Neural cell (in vitro differentiated cells): ENCODE measurements around the gene COL5A1.

Experiments
- EP300 ChIP-seq: fragments of 450-650 bp; conservative IDR thresholded peaks from 2 replicates; pipeline ENCODE4 v1.6.1; 2014; ENCODE audit warnings: antibody characterized with exemption, mild to moderate bottlenecking, moderate library complexity; ENCODE audit not compliant: poor library complexity, severe bottlenecking
- EZH2 ChIP-seq: fragments of 200-600, 300-800 bp; shearing (Covaris generic), sonication (generic); IDR thresholded peaks from 2 replicates; pipeline ENCODE4 v1.6.1; 2014; ENCODE audit warnings: antibody characterized with exemption, low read length, borderline replicate concordance, mild to moderate bottlenecking; ENCODE audit not compliant: insufficient read depth, poor library complexity, severe bottlenecking
- MXI1 ChIP-seq: fragments of 450-650 bp; conservative IDR thresholded peaks from 2 replicates; pipeline ENCODE4 v1.6.1; 2014; ENCODE audit warnings: antibody characterized with exemption, mild to moderate bottlenecking; ENCODE audit not compliant: poor library complexity, severe bottlenecking
- POLR2AphosphoS5 ChIP-seq: IDR thresholded peaks from 2 replicates; pipeline ENCODE4 v1.6.1; 2012
- TAF1 ChIP-seq: IDR thresholded peaks from 2 replicates; pipeline ENCODE4 v1.6.1; 2012; ENCODE audit warnings: low read depth
- TF ChIP-seq, protein P1 (sequence below): fragments of 450-650 bp; IDR thresholded peaks from 2 replicates; pipeline ENCODE4 v1.5.1; 2014; ENCODE audit warnings: antibody characterized with exemption, mild to moderate bottlenecking, moderate library complexity; ENCODE audit not compliant: poor library complexity, severe bottlenecking
- TF ChIP-seq, protein P2 (sequence below): IDR thresholded peaks from 2 replicates; pipeline ENCODE4 v1.6.1; 2012; ENCODE audit warnings: borderline replicate concordance

DNA sequence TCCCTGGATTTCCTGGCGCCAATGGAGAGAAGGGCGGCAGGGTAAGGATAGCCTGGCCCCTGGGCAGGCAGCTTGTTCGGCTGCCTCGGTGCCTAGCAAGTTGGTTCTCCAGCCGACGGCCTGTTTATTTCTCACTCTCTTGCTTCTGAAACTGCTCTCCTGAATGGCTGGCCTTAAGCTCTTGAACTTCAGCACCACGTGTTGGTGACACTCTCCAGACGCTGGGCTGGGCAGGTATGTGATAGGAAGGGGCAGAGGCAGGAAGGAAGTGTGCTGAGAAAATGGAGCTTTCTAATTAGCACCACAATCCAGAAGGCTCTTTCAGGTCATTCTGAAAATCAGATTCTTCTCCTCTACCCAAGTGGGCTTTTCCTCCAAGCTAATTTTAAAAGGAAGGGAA is 147.6 kb downstream of the COL5A1 start:
- TF ChIP-seq, protein P1, sequence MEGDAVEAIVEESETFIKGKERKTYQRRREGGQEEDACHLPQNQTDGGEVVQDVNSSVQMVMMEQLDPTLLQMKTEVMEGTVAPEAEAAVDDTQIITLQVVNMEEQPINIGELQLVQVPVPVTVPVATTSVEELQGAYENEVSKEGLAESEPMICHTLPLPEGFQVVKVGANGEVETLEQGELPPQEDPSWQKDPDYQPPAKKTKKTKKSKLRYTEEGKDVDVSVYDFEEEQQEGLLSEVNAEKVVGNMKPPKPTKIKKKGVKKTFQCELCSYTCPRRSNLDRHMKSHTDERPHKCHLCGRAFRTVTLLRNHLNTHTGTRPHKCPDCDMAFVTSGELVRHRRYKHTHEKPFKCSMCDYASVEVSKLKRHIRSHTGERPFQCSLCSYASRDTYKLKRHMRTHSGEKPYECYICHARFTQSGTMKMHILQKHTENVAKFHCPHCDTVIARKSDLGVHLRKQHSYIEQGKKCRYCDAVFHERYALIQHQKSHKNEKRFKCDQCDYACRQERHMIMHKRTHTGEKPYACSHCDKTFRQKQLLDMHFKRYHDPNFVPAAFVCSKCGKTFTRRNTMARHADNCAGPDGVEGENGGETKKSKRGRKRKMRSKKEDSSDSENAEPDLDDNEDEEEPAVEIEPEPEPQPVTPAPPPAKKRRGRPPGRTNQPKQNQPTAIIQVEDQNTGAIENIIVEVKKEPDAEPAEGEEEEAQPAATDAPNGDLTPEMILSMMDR = no peak
- no peak for TF ChIP-seq EZH2
- TF ChIP-seq EP300 = no peak
- TF ChIP-seq, protein P2, sequence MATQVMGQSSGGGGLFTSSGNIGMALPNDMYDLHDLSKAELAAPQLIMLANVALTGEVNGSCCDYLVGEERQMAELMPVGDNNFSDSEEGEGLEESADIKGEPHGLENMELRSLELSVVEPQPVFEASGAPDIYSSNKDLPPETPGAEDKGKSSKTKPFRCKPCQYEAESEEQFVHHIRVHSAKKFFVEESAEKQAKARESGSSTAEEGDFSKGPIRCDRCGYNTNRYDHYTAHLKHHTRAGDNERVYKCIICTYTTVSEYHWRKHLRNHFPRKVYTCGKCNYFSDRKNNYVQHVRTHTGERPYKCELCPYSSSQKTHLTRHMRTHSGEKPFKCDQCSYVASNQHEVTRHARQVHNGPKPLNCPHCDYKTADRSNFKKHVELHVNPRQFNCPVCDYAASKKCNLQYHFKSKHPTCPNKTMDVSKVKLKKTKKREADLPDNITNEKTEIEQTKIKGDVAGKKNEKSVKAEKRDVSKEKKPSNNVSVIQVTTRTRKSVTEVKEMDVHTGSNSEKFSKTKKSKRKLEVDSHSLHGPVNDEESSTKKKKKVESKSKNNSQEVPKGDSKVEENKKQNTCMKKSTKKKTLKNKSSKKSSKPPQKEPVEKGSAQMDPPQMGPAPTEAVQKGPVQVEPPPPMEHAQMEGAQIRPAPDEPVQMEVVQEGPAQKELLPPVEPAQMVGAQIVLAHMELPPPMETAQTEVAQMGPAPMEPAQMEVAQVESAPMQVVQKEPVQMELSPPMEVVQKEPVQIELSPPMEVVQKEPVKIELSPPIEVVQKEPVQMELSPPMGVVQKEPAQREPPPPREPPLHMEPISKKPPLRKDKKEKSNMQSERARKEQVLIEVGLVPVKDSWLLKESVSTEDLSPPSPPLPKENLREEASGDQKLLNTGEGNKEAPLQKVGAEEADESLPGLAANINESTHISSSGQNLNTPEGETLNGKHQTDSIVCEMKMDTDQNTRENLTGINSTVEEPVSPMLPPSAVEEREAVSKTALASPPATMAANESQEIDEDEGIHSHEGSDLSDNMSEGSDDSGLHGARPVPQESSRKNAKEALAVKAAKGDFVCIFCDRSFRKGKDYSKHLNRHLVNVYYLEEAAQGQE = no peak
- TF ChIP-seq TAF1 = no peak
- TF ChIP-seq MXI1 = no peak
- no peak for TF ChIP-seq POLR2AphosphoS5
